CD4-positive, alpha-beta T cell treated with Interferon gamma for 1 hour (primary cell): ENCODE measurements around the gene PARP3.

ENCODE experiments used
- DNase-seq: peaks from one replicate; pipeline ENCODE4 v3.0.0-alpha.2; 2020

The PARP3 gene

GRCh38 chr3:51934139-51934850 lies 7.9 kb upstream of the PARP3 start:
- DNase-seq, result no peak

- DNase-seq, result no peak
These were observed 6.9 kb upstream of the PARP3 start for GRCh38 chr3:51934991-51935885.

GRCh38 chr3:51935886-51936755 lies 6.0 kb upstream of the PARP3 start:
- DNase-seq, result no peak

GRCh38 chr3:51937014-51937413 lies 5.1 kb upstream of the PARP3 start:
- no peak for DNase-seq

GRCh38 chr3:51937611-51938450 lies 4.3 kb upstream of the PARP3 start:
- DNase-seq, result no peak

- DNase-seq, result no peak
These were observed 3.3 kb upstream of the PARP3 start for GRCh38 chr3:51938780-51939425.

GRCh38 chr3:51940648-51941462 lies 1.3 kb upstream of the PARP3 start:
- DNase-seq, result no peak

- DNase-seq, result no peak
These were observed 733 bp upstream of the PARP3 start for GRCh38 chr3:51941463-51941797.

GRCh38 chr3:51942603-51943450 lies 664 bp downstream of the PARP3 start:
- peak; percentile 49 for DNase-seq

- DNase-seq, result no peak
These were observed 1.6 kb downstream of the PARP3 start for GRCh38 chr3:51943451-51944391.

GRCh38 chr3:51944451-51945021 lies 2.4 kb downstream of the PARP3 start:
- no peak for DNase-seq

- no peak for DNase-seq
These were observed 3.1 kb downstream of the PARP3 start for GRCh38 chr3:51945031-51945840.

GRCh38 chr3:51945926-51946705 lies 4.0 kb downstream of the PARP3 start:
- no peak for DNase-seq

GRCh38 chr3:51946796-51947195 lies 4.6 kb downstream of the PARP3 start:
- DNase-seq, result no peak

- DNase-seq, result no peak
These were observed 5.2 kb downstream of the PARP3 start for GRCh38 chr3:51947215-51947900.

- DNase-seq, result no peak
These were observed 5.9 kb downstream of the PARP3 start for GRCh38 chr3:51948016-51948580.
